Spleen (tissue), 11 donors: Measurements from ENCODE around the gene DCLK2. TPM values are rescaled to one million over a fixed set of nuclear protein-coding genes. Genes with fewer than 3 reads are reported as not detected.

Source experiments
- DNase-seq: peaks from one replicate; pipeline ENCODE4 v3.0.0-alpha.2; 2020
- H3K27ac ChIP-seq, 8 donors: fragments of 200-600 bp; sonication (generic) in 7 of 8; 1 replicate in 4 of 8; 2 replicates in 4 of 8; pipeline versions ENCODE4 v1.5.0 to v1.8.0; 2016 to 2021; ENCODE audit warnings: inconsistent platforms in 4 of 8, mild to moderate bottlenecking in 4 of 8, moderate library complexity in 1 of 8
- H3K27me3 ChIP-seq, 7 donors: fragments of 200-600 bp; sonication (generic) in 6 of 7; replicated peaks in 1 of 7; 1 replicate in 4 of 7; 2 replicates in 3 of 7; pipeline versions ENCODE4 v1.5.0 to v1.8.0; 2016 to 2021; ENCODE audit warnings: inconsistent platforms in 3 of 7, mild to moderate bottlenecking in 1 of 7
- H3K36me3 ChIP-seq, 6 donors: fragments of 200-600 bp; sonication (generic) in 5 of 6; 1 replicate in 4 of 6; 2 replicates in 2 of 6; pipeline versions ENCODE4 v1.5.0 to v1.8.0; 2016 to 2021; ENCODE audit warnings: inconsistent platforms in 2 of 6
- H3K4me1 ChIP-seq, 6 donors: fragments of 200-600 bp; sonication (generic) in 5 of 6; 1 replicate in 3 of 6; 2 replicates in 3 of 6; pipeline versions ENCODE4 v1.5.0 to v1.8.0; 2016 to 2021; ENCODE audit warnings: inconsistent platforms in 3 of 6
- H3K4me3 ChIP-seq, 8 donors: fragments of 200-600 bp; sonication (generic) in 7 of 8; 1 replicate in 4 of 8; 2 replicates in 4 of 8; pipeline versions ENCODE4 v1.5.0 to v1.8.0; 2016 to 2021; ENCODE audit warnings: inconsistent platforms in 4 of 8, mild to moderate bottlenecking in 4 of 8, moderate library complexity in 2 of 8
- H3K9me3 ChIP-seq, 8 donors: fragments of 200-600 bp; sonication (generic) in 7 of 8; 1 replicate in 4 of 8; 2 replicates in 4 of 8; pipeline versions ENCODE4 v1.5.0 to v1.8.0; 2016 to 2021; ENCODE audit warnings: inconsistent platforms in 4 of 8
- CTCF ChIP-seq, 11 experiments: fragments of 200-600 bp in 7 of 11; fragments of 450-650 bp in 4 of 11; sonication (generic) in 4 of 11; IDR thresholded peaks in 8 of 11; conservative IDR thresholded peaks in 3 of 11; 1 replicate in 7 of 11; 2 replicates in 4 of 11; pipeline versions ENCODE4 v1.4.0 to v1.8.0; 2016 to 2021; ENCODE audit warnings: antibody characterized with exemption in 11 of 11, inconsistent platforms in 4 of 11, mild to moderate bottlenecking in 1 of 11
- POLR2A ChIP-seq, 3 donors: fragments of 450-650 bp; IDR thresholded peaks; one replicate each; pipeline ENCODE4 v1.5.1; 2017; ENCODE audit warnings: antibody characterized with exemption in 3 of 3, mild to moderate bottlenecking in 1 of 3
- POLR2AphosphoS5 ChIP-seq, 3 donors: sonication (generic); formaldehyde crosslinking; IDR thresholded peaks; one replicate each; pipeline ENCODE4 v1.5.1; 2017; ENCODE audit warnings: antibody characterized with exemption in 3 of 3
- WGBS, 5 donors: extraction: QIAGEN DNeasy Blood & Tissue Kit in 3 of 5; methylation state at CpG; one replicate each; pipeline versions ENCODE4 v1.1.5 to v1.1.7; 2013 to 2018; 5-methylcytosine and 5-hydroxymethylcytosine counted together
- intact Hi-C: fragments of 100-400 bp; cut with DNase I; formaldehyde crosslinking; loops from one replicate; pipeline ENCODE4 v1.15.0; 2023; ENCODE audit warnings: low total_unique reads
- polyA plus RNA-seq, 3 donors: library from polyadenylated mRNA; stranded (reverse); fragments of 200-250 nt; gene quantifications; one replicate each; pipeline ENCODE4 v1.2.1, GENCODE V29; 2013
- total RNA-seq, 7 donors: library from RNA; depleted of rRNA in 3 of 7; stranded (reverse); fragments of >200 nt in 3 of 7; fragmentation: NEBNext Ultra II Directional in 4 of 7; extraction: Animal tissue kit (Norgen Biotek cat#: 25700) in 4 of 7; gene quantifications; one replicate each; pipeline versions ENCODE4 v1.1.0 to v1.2.1, GENCODE V29; 2016 to 2021
- donor health status: healthy with polysubstance abuse.
- donor health status: DM: no; HTN: no; CAD: no; lungs with moderate emphysema.
- donor health status: DM: no; HTN: no; CAD: no.
- donor health status: Bipolar disorder and iron deficiency.
- donor health status: healthy.
- donor health status: DM: no; HTN: no; CAD: no.
- donor health status: DM: yes; HTN: yes; CAD: no.

Gene DCLK2
- total and polyA plus RNA-seq, 10 donors = 0.53 to 6.1 (median 3.9) TPM

DNA sequence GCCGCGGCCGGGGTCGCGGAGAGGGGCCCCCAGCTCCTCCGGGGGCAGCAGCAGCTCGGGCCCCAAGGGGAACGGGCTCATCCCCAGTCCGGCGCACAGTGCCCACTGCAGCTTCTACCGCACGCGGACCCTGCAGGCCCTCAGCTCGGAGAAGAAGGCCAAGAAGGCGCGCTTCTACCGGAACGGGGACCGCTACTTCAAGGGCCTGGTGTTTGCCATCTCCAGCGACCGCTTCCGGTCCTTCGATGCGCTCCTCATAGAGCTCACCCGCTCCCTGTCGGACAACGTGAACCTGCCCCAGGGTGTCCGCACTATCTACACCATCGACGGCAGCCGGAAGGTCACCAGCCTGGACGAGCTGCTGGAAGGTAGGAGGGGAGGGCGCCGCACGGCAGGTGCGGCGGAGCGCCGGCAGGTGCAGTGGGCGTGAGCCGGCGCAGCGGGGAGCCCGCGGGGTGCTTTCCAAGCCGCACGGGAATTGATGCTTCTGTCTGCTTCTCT, 886 bp downstream of the DCLK2 start:
- Histone ChIP-seq H3K27ac (peak overlapping the region; percentile 51 to 82 (median 72)), H3K36me3 (no peaks in the 10 kb centered on the region), H3K4me3 (peak overlapping the region; percentile 61 to 84 (median 70)), H3K4me1 (peaks cover 0 to 28% (median 20%) of the 10 kb centered on the region in 6 donors), H3K27me3 (peaks cover 0 to 44% (median 18%) of the 10 kb centered on the region in 7 donors), H3K9me3 (no peaks in the 10 kb centered on the region)
- peak; percentile 79 for DNase-seq
- peak in 1 of 3 donors; percentile 15 for TF ChIP-seq POLR2AphosphoS5 (IDR thresholded peaks at IDR 0.05)
- TF ChIP-seq POLR2A (IDR thresholded peaks at IDR 0.05) = no peak
- TF ChIP-seq CTCF (IDR thresholded peaks at IDR 0.05 in 8 of 11, conservative IDR thresholded peaks at IDR 0.05 in 3 of 11) = peak in 2 of 11 experiments; percentile 13 to 14
- WGBS, 5 donors = 0 to 5% (median 2%) methylated on average over 23 to 47 of the region's 47 CpGs
- intact Hi-C loops = no loop called here

GRCh38 chr4:150080337-150080736, 2.1 kb downstream of the DCLK2 start:
- H3K36me3 ChIP-seq = no peaks in the 10 kb centered on the region
- H3K4me1 ChIP-seq = peaks cover 0 to 28% (median 20%) of the 10 kb centered on the region in 6 donors
- peaks cover 0 to 44% (median 18%) of the 10 kb centered on the region in 7 donors for H3K27me3 ChIP-seq
- no peak for DNase-seq
- TF ChIP-seq POLR2AphosphoS5 (IDR thresholded peaks at IDR 0.05) (no peak), CTCF (IDR thresholded peaks at IDR 0.05 in 8 of 11, conservative IDR thresholded peaks at IDR 0.05 in 3 of 11) (no peak), POLR2A (IDR thresholded peaks at IDR 0.05) (no peak)
- intact Hi-C loops = no loop called here
- no peak overlapping the region for H3K27ac ChIP-seq
- H3K4me3 ChIP-seq = no peak overlapping the region
- H3K9me3 ChIP-seq = no peaks in the 10 kb centered on the region
- 89 to 96% (median 91%) methylated on average over 5 of the region's 5 CpGs for WGBS, 5 donors

- H3K9me3 ChIP-seq = no peaks in the 10 kb centered on the region
- H3K27me3 ChIP-seq = peaks cover 0 to 44% (median 18%) of the 10 kb centered on the region in 7 donors
- no peak overlapping the region for H3K27ac ChIP-seq
- WGBS, 5 donors = 61 to 96% (median 63%) methylated on average over 1 of the region's 1 CpG
- TF ChIP-seq CTCF (IDR thresholded peaks at IDR 0.05 in 8 of 11, conservative IDR thresholded peaks at IDR 0.05 in 3 of 11) (no peak), POLR2A (IDR thresholded peaks at IDR 0.05) (no peak), POLR2AphosphoS5 (IDR thresholded peaks at IDR 0.05) (no peak)
- H3K4me3 ChIP-seq = no peak overlapping the region
- peaks cover 0 to 28% (median 20%) of the 10 kb centered on the region in 6 donors for H3K4me1 ChIP-seq
- intact Hi-C loops = no loop called here
- no peak for DNase-seq
- no peaks in the 10 kb centered on the region for H3K36me3 ChIP-seq
These were observed 2.6 kb downstream of the DCLK2 start for GRCh38 chr4:150080875-150081274.

DNA sequence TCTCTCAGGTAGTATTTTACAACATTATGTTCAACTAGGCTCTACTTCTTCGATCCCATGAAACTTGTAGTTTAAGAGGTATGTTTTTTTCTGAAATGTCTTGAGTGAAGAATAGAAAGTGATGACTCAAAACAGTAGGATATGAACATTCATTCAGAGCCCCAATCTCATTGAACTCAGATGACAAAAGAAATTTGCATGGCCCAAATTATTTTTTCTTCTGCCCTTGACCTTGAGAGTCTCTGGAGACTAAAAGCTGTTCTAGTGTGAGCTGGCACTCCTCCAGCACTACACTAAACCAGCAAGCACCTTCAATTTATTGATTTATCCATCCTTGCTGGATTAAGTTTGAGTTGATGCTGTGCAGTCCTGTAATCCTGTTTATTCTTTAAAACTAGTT, 4.0 kb downstream of the DCLK2 start:
- Histone ChIP-seq H3K36me3 (no peaks in the 10 kb centered on the region), H3K27me3 (peaks cover 0 to 32% (median 18%) of the 10 kb centered on the region in 7 donors), H3K9me3 (no peaks in the 10 kb centered on the region), H3K4me1 (peaks cover 0 to 27% (median 20%) of the 10 kb centered on the region in 6 donors), H3K27ac (no peak overlapping the region), H3K4me3 (no peak overlapping the region)
- DNase-seq = no peak
- no peak for TF ChIP-seq POLR2A (IDR thresholded peaks at IDR 0.05)
- no peak for TF ChIP-seq CTCF (IDR thresholded peaks at IDR 0.05 in 8 of 11, conservative IDR thresholded peaks at IDR 0.05 in 3 of 11)
- no peak for TF ChIP-seq POLR2AphosphoS5 (IDR thresholded peaks at IDR 0.05)
- WGBS, 5 donors = 29 to 69% (median 41%) methylated on average over 1 of the region's 1 CpG
- intact Hi-C loops = no loop called here
